A549 (cell line): Measurements from ENCODE around the gene CDK18. TPM values are rescaled to one million over a fixed set of nuclear protein-coding genes. Genes with fewer than 3 reads are reported as not detected.

Experiments
- ATAC-seq, 2 experiments: fragments of 200-7000 bp in 1 of 2; fragments of >200 bp in 1 of 2; cut with Nextera tagmentation in 1 of 2; cut with Tn5 transposase in 1 of 2; 3 replicates each; pipeline versions ENCODE4 v1.8.0 to v1.9.1; 2018 to 2020; ENCODE audit warnings: mild to moderate bottlenecking in 1 of 2, moderate library complexity in 1 of 2
- CTCF ChIA-PET: fragments of 300-600 bp; sonication (Branson Sonifier 250); formaldehyde crosslinking; extraction: SDS; loops from one replicate; lab custom pipeline; 2021; ENCODE audit warnings: antibody characterized with exemption, inconsistent platforms; lab: Yijun Ruan, JAX
- POLR2A ChIA-PET: fragments of 350-600 bp; formaldehyde crosslinking; extraction: SDS; loops from one replicate; lab custom pipeline; 2021; ENCODE audit warnings: antibody characterized with exemption, inconsistent platforms; lab: Yijun Ruan, JAX
- DNase-seq, 2 experiments: peaks; one replicate each; pipeline versions ENCODE4 v3.0.0 to v3.0.0-alpha.2; 2011 to 2016; ENCODE audit warnings: low read depth in 1 of 2, low spot score in 1 of 2
- FAIRE-seq: peaks from 2 replicates; lab custom pipeline; 2011; peaks lifted over from hg19 to GRCh38; lab: Jason Lieb, UNC
- H3K27ac ChIP-seq, 2 experiments: fragments of >200 bp; sonication (Bioruptor Twin); formaldehyde crosslinking; 3 replicates each; pipeline ENCODE4 v1.5.1; 2016 to 2017
- H3K4me1 ChIP-seq: fragments of >200 bp; sonication (Bioruptor Twin); formaldehyde crosslinking; 3 replicates; pipeline ENCODE4 v1.6.1; 2016
- H3K4me2 ChIP-seq: fragments of >200 bp; sonication (Bioruptor Twin); formaldehyde crosslinking; 3 replicates; pipeline ENCODE4 v1.6.1; 2016
- H3K4me3 ChIP-seq: fragments of >200 bp; sonication (Bioruptor Twin); formaldehyde crosslinking; 3 replicates; pipeline ENCODE4 v1.5.1; 2016
- H3K9me3 ChIP-seq: fragments of >200 bp; sonication (Bioruptor Twin); formaldehyde crosslinking; 3 replicates; pipeline ENCODE4 v1.6.1; 2016
- CEBPB ChIP-seq, 2 experiments: fragments of >200 bp in 1 of 2; sonication (Bioruptor Twin) in 1 of 2; formaldehyde crosslinking in 1 of 2; IDR thresholded peaks; 2 replicates each; pipeline ENCODE4 v1.6.1; 2012 to 2016
- E2F6 ChIP-seq: IDR thresholded peaks from 2 replicates; pipeline ENCODE4 v1.6.1; 2012; ENCODE audit warnings: low read depth, borderline replicate concordance
- EP300 ChIP-seq, 2 experiments: fragments of >200 bp; sonication (Bioruptor Twin); formaldehyde crosslinking; IDR thresholded peaks; 2 replicates in 1 of 2; 3 replicates in 1 of 2; pipeline ENCODE4 v1.6.1; 2016 to 2017
- FOSL2 ChIP-seq, 2 experiments: fragments of 450-650 bp in 1 of 2; fragments of >200 bp in 1 of 2; sonication (Bioruptor Twin) in 1 of 2; formaldehyde crosslinking; IDR thresholded peaks; 2 replicates each; pipeline versions ENCODE4 v1.5.0 to v1.6.1; 2016 to 2020; ENCODE audit warnings: mild to moderate bottlenecking in 1 of 2, moderate library complexity in 1 of 2
- GATA3 ChIP-seq: IDR thresholded peaks from 2 replicates; pipeline ENCODE4 v1.6.1; 2012; ENCODE audit warnings: borderline replicate concordance
- HES2 ChIP-seq: fragments of >200 bp; sonication (Bioruptor Twin); formaldehyde crosslinking; IDR thresholded peaks from 2 replicates; pipeline ENCODE4 v1.6.1; 2016
- HMGXB4 ChIP-seq: fragments of 250-450 bp; sonication (Bioruptor Pico); IDR thresholded peaks from 2 replicates; pipeline ENCODE4 v1.5.0; 2021; ENCODE audit warnings: mild to moderate bottlenecking, moderate library complexity, borderline replicate concordance
- JUN ChIP-seq, 2 experiments: fragments of >200 bp; sonication (Bioruptor Twin); formaldehyde crosslinking; IDR thresholded peaks; 2 replicates in 1 of 2; 3 replicates in 1 of 2; pipeline ENCODE4 v1.6.1; 2016 to 2017
- JUNB ChIP-seq: fragments of >200 bp; sonication (Bioruptor Twin); formaldehyde crosslinking; IDR thresholded peaks from 2 replicates; pipeline ENCODE4 v1.6.1; 2016
- MAFK ChIP-seq: fragments of 450-650 bp; IDR thresholded peaks from 2 replicates; pipeline ENCODE4 v1.6.1; 2014; ENCODE audit not compliant: partially characterized antibody
- MAX ChIP-seq: IDR thresholded peaks from 2 replicates; pipeline ENCODE4 v1.6.1; 2012
- MAZ ChIP-seq: fragments of 150-350 bp; IDR thresholded peaks from 2 replicates; pipeline ENCODE4 v1.6.1; 2014; ENCODE audit warnings: antibody characterized with exemption, low read depth, low read length, borderline replicate concordance
- NR3C1 ChIP-seq: fragments of >200 bp; sonication (Bioruptor Twin); formaldehyde crosslinking; IDR thresholded peaks from 3 replicates; pipeline ENCODE4 v1.6.1; 2017
- POLR2A ChIP-seq: IDR thresholded peaks from 2 replicates; pipeline ENCODE4 v1.6.1; 2012; ENCODE audit warnings: mild to moderate bottlenecking, low read length
- RCOR1 ChIP-seq: fragments of 150-350 bp; IDR thresholded peaks from 2 replicates; pipeline ENCODE4 v1.6.1; 2014; ENCODE audit warnings: antibody characterized with exemption, low read length, low read depth
- RFX5 ChIP-seq: fragments of 450-650 bp; IDR thresholded peaks from 2 replicates; pipeline ENCODE4 v1.7.1; 2014; ENCODE audit warnings: antibody characterized with exemption, mild to moderate bottlenecking, moderate library complexity
- RNF2 ChIP-seq: fragments of 200-600 bp; sonication (generic); IDR thresholded peaks from 2 replicates; pipeline ENCODE4 v1.6.1; 2016; ENCODE audit warnings: low read depth, mild to moderate bottlenecking, antibody characterized with exemption, moderate library complexity, borderline replicate concordance
- TP53 ChIP-seq: fragments of 250-450 bp; sonication (Bioruptor Pico); IDR thresholded peaks from 2 replicates; pipeline ENCODE4 v1.5.0; 2021; ENCODE audit warnings: mild to moderate bottlenecking, moderate library complexity
- ZC3H11A ChIP-seq: fragments of 450-650 bp; IDR thresholded peaks from 2 replicates; pipeline ENCODE4 v1.6.1; 2014; ENCODE audit warnings: antibody characterized with exemption, mild to moderate bottlenecking
- ZSCAN20 ChIP-seq: fragments of 250-450 bp; sonication (Bioruptor Pico); IDR thresholded peaks from 2 replicates; pipeline ENCODE4 v1.8.0; 2022; ENCODE audit warnings: mild to moderate bottlenecking, moderate library complexity
- WGBS: methylation state at CpG from one replicate; pipeline ENCODE4 v1.1.6; 2017; ENCODE audit errors: missing lambda C conversion rate; 5-methylcytosine and 5-hydroxymethylcytosine counted together
- polyA plus RNA-seq, 4 experiments: library from polyadenylated mRNA; depleted of rRNA in 3 of 4; stranded (reverse); fragments of >200 nt; fragmentation: RNase III in 1 of 4; extraction: RNeasy Plus Mini Kit Qiagen cat#74134 plus additional on column Dnase treatment in 1 of 4; gene quantifications; 2 replicates in 3 of 4; 3 replicates in 1 of 4; pipeline ENCODE4 v1.2.3, GENCODE V29; 2011 to 2017
- TF ChIP-seq, protein P1 (sequence below): IDR thresholded peaks from 2 replicates; pipeline ENCODE4 v1.6.1; 2012

Gene CDK18
- polyA plus RNA-seq, 2 of the 4 experiments (the other 2 are of a cell fraction) = 0.75 to 2.0 TPM

DNA sequence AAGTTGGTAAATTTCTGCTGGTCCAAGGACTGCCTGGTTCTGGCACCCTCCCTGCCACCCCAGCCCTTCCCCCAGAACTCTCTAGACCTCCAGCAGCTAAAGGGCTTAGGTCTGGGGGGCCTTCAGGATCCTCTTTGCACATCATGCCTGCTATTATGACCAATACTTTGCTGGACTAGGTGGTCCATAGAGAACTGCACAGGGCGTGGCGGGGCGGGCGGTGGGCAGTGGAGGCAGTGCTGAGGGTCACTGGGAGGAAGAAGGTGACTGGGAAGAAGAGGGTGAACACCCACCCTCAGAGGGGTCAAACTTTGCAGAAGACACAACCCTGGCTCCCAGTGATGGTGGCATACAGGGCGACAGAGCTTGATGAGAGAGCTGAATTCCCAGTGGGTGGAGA, 18.2 kb downstream of the CDK18 start:
- no peak for ATAC-seq
- no peaks in the 10 kb centered on the region for H3K9me3 ChIP-seq
- TF ChIP-seq E2F6 = no peak
- TF ChIP-seq POLR2A = no peak
- TF ChIP-seq, protein P1, sequence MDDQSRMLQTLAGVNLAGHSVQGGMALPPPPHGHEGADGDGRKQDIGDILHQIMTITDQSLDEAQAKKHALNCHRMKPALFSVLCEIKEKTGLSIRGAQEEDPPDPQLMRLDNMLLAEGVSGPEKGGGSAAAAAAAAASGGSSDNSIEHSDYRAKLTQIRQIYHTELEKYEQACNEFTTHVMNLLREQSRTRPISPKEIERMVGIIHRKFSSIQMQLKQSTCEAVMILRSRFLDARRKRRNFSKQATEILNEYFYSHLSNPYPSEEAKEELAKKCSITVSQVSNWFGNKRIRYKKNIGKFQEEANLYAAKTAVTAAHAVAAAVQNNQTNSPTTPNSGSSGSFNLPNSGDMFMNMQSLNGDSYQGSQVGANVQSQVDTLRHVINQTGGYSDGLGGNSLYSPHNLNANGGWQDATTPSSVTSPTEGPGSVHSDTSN = no peak
- no peak for TF ChIP-seq CEBPB (IDR thresholded peaks at IDR 0.05)
- no peak for TF ChIP-seq MAFK
- no peak for TF ChIP-seq EP300 (IDR thresholded peaks at IDR 0.05)
- TF ChIP-seq JUNB = no peak
- TF ChIP-seq RCOR1 = no peak
- TF ChIP-seq JUN (IDR thresholded peaks at IDR 0.05) = no peak
- TF ChIP-seq TP53 (CRISPR knock-in tag) = no peak
- no peak for TF ChIP-seq MAX
- TF ChIP-seq ZSCAN20 (CRISPR knock-in tag) = no peak
- TF ChIP-seq FOSL2 (IDR thresholded peaks at IDR 0.05) = no peak
- TF ChIP-seq FOSL2 (CRISPR knock-in tag; IDR thresholded peaks at IDR 0.05) = no peak
- ChIA-PET CTCF (interaction anchor here (0.6 to 14.5 kb wide), 29 partner anchors 8 to 294 kb away, joined by 3 to 560 read pairs (median 19); partner anchors contain the start of genes BLACAT1, CDK18, ELK4 and KLHDC8A), POLR2A (no interaction called here)
- no peak for FAIRE-seq
- H3K4me3 ChIP-seq = no peak overlapping the region
- no peak overlapping the region for H3K27ac ChIP-seq
- no peak for DNase-seq
- 88% methylated on average over 5 of the region's 5 CpGs for WGBS
- H3K4me1 ChIP-seq = 0 out of 3 replicates have a peak, but pooled peaks cover 3% of the 10 kb centered on the region
- no peak overlapping the region for H3K4me2 ChIP-seq

DNA sequence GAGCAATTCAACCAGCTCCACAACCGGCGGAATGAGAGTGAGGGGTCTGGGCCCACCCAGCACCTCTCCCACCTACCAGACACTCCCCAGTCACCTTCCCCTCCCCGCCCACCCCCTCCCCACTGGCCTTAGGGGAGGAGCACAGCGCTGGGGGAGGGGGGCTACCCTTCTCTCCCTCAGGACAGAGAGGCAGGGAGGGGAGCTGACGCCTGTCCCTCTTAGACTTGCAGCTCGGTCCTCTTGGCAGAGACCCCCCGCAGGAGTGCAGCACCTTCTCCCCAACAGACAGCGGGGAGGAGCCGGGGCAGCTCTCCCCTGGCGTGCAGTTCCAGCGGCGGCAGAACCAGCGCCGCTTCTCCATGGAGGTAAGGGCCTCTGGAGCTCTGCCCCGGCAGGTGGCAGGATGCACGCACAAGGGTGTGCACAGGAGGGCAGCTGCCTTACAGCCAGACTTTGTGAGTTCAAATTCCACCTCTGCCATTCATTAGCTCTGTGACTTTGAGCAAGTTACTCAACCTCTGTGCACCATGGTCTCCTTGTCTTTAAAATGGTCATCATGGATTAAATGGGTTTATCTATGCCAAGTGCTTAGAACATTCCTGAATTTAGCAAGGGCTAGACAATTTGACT, 18.9 kb downstream of the CDK18 start:
- ChIA-PET POLR2A (no interaction called here), CTCF (interaction anchor here (0.9 to 14.5 kb wide), 63 partner anchors 7 to 547 kb away, joined by 3 to 560 read pairs (median 9); partner anchors contain the start of genes BLACAT1, CDK18, ELK4 and KLHDC8A)
- Histone ChIP-seq H3K4me2 (no peak overlapping the region), H3K27ac (no peak overlapping the region), H3K4me1 (0 out of 3 replicates have a peak, but pooled peaks cover 3% of the 10 kb centered on the region), H3K9me3 (no peaks in the 10 kb centered on the region), H3K4me3 (no peak overlapping the region)
- FAIRE-seq = no peak
- no peak for DNase-seq
- no peak for ATAC-seq
- TF ChIP-seq GATA3 = no peak
- no peak for TF ChIP-seq JUNB
- no peak for TF ChIP-seq MAX
- TF ChIP-seq TP53 (CRISPR knock-in tag) = no peak
- no peak for TF ChIP-seq ZC3H11A
- TF ChIP-seq JUN (IDR thresholded peaks at IDR 0.05) = no peak
- TF ChIP-seq RCOR1 = no peak
- no peak for TF ChIP-seq HES2
- no peak for TF ChIP-seq RFX5
- no peak for TF ChIP-seq HMGXB4
- TF ChIP-seq EP300 (IDR thresholded peaks at IDR 0.05) = no peak
- TF ChIP-seq NR3C1 = no peak
- no peak for TF ChIP-seq MAZ
- no peak for TF ChIP-seq RNF2
- WGBS = 71% methylated on average over 14 of the region's 16 CpGs
